MCF 10A (cell line): Measurements from ENCODE around the gene TFDP1. TPM values are rescaled to one million over a fixed set of nuclear protein-coding genes. Genes with fewer than 3 reads are reported as not detected.

Experiments
- BruUV-seq: library from RNA; stranded (reverse); fragments of 400-500 nt; replicated peaks from 2 replicates; lab custom pipeline; 2021; lab: Mats Ljungman, UMichigan
- CTCF ChIA-PET: fragments of 300-600 bp; sonication (Branson Sonifier 250); formaldehyde crosslinking; extraction: SDS; loops from one replicate; lab custom pipeline; 2021; ENCODE audit warnings: antibody characterized with exemption, inconsistent platforms; lab: Yijun Ruan, JAX
- POLR2A ChIA-PET: fragments of 300-600, 350-650 bp; sonication (Branson Sonifier 250); formaldehyde crosslinking; extraction: SDS; loops from one replicate; lab custom pipeline; 2020; ENCODE audit warnings: antibody characterized with exemption, inconsistent platforms; lab: Yijun Ruan, JAX
- DNase-seq: peaks from one replicate; pipeline ENCODE4 v3.0.0-alpha.2; 2018; ENCODE audit not compliant: unreplicated experiment
- H3K27ac Mint-ChIP-seq: one replicate; pipeline ENCODE4 v1.8.0; 2022; ENCODE audit warnings: mild to moderate bottlenecking, low read depth, mixed read lengths; ENCODE audit not compliant: unreplicated experiment
- H3K27me3 Mint-ChIP-seq: one replicate; pipeline ENCODE4 v1.8.0; 2022; ENCODE audit warnings: mixed read lengths; ENCODE audit not compliant: insufficient read depth, unreplicated experiment
- H3K36me3 Mint-ChIP-seq: one replicate; pipeline ENCODE4 v1.8.0; 2022; ENCODE audit warnings: mild to moderate bottlenecking, moderate library complexity, mixed read lengths; ENCODE audit not compliant: insufficient read depth, unreplicated experiment
- H3K4me1 Mint-ChIP-seq: one replicate; pipeline ENCODE4 v1.8.0; 2022; ENCODE audit warnings: mixed read lengths; ENCODE audit not compliant: insufficient read depth, unreplicated experiment
- H3K4me3 Mint-ChIP-seq: one replicate; pipeline ENCODE4 v1.8.0; 2022; ENCODE audit warnings: mild to moderate bottlenecking, moderate library complexity, mixed read lengths; ENCODE audit not compliant: unreplicated experiment
- H3K9me3 Mint-ChIP-seq: one replicate; pipeline ENCODE4 v1.8.0; 2022; ENCODE audit warnings: mixed read lengths; ENCODE audit not compliant: unreplicated experiment
- CTCF ChIP-seq: fragments of 200-600 bp; IDR thresholded peaks from one replicate; pipeline ENCODE4 v1.8.0; 2022; ENCODE audit warnings: antibody characterized with exemption, mild to moderate bottlenecking; ENCODE audit not compliant: unreplicated experiment
- intact Hi-C: fragments of 100-400 bp; cut with micrococcal nuclease; formaldehyde crosslinking; loops from 2 replicates; pipeline ENCODE4 v1.14.1; 2022
- total RNA-seq: library from RNA; stranded (reverse); gene quantifications from 2 replicates; pipeline ENCODE4 v1.2.3, GENCODE V29; 2022

TFDP1 gene
- total RNA-seq, 1 experiment from 2014 or later, result 100 TPM

- CTCF ChIA-PET, result no interaction called here
- intact Hi-C loops, result no loop called here
- no peak for DNase-seq
- Mint-ChIP-seq H3K36me3 (peaks cover 6% of the 10 kb centered on the region), H3K27me3 (no peaks in the 10 kb centered on the region), H3K27ac (no peak overlapping the region), H3K4me1 (no peaks in the 10 kb centered on the region), H3K9me3 (peaks cover 9% of the 10 kb centered on the region), H3K4me3 (no peak overlapping the region)
- BruUV-seq, result no TSS peak
- no peak for TF ChIP-seq CTCF
- POLR2A ChIA-PET, result no interaction called here
Observed at GRCh38 chr13:113669755-113670341, 85.3 kb downstream of the TFDP1 start.

- intact Hi-C loops, result no loop called here
- no peak overlapping the region for H3K4me3 Mint-ChIP-seq
- POLR2A ChIA-PET, result no interaction called here
- DNase-seq, result no peak
- no peak overlapping the region for H3K27ac Mint-ChIP-seq
- no TSS peak for BruUV-seq
- H3K36me3 Mint-ChIP-seq, result peaks cover 6% of the 10 kb centered on the region
- no peaks in the 10 kb centered on the region for H3K4me1 Mint-ChIP-seq
- H3K27me3 Mint-ChIP-seq, result no peaks in the 10 kb centered on the region
- no peak for TF ChIP-seq CTCF
- CTCF ChIA-PET, result interaction anchor here (1.8 kb wide), 1 partner anchor 54 kb away, joined by 8 read pairs; no protein-coding TSS in a partner anchor
- peaks cover 9% of the 10 kb centered on the region for H3K9me3 Mint-ChIP-seq
Observed at GRCh38 chr13:113670541-113670940, 86.0 kb downstream of the TFDP1 start.

- POLR2A ChIA-PET, result no interaction called here
Observed at GRCh38 chr13:113671066-113672001, 86.8 kb downstream of the TFDP1 start.

More at GRCh38 chr13:113671066-113672001, 86.8 kb downstream of the TFDP1 start:
- no peak for DNase-seq
- CTCF ChIA-PET, result interaction anchor here (0.6 to 1.8 kb wide), 2 partner anchors 53 to 215 kb away, joined by 3 to 8 read pairs; no protein-coding TSS in a partner anchor
- no peak overlapping the region for H3K27ac Mint-ChIP-seq
- intact Hi-C loops, result no loop called here
- peaks cover 6% of the 10 kb centered on the region for H3K36me3 Mint-ChIP-seq
- peaks cover 9% of the 10 kb centered on the region for H3K9me3 Mint-ChIP-seq
- H3K27me3 Mint-ChIP-seq, result no peaks in the 10 kb centered on the region
- no peak for TF ChIP-seq CTCF
- H3K4me3 Mint-ChIP-seq, result no peak overlapping the region
- no TSS peak for BruUV-seq
- H3K4me1 Mint-ChIP-seq, result no peaks in the 10 kb centered on the region
